ENCODE data around the gene ZER1.

The ZER1 gene

GRCh38 chr9:128773049-128773448 lies 1.3 kb upstream of the ZER1 start:
- H3K4me3 ChIP-seq (ENCODE audit: low read depth, low read length): no peak overlapping the region
- TF ChIP-seq, protein P1, sequence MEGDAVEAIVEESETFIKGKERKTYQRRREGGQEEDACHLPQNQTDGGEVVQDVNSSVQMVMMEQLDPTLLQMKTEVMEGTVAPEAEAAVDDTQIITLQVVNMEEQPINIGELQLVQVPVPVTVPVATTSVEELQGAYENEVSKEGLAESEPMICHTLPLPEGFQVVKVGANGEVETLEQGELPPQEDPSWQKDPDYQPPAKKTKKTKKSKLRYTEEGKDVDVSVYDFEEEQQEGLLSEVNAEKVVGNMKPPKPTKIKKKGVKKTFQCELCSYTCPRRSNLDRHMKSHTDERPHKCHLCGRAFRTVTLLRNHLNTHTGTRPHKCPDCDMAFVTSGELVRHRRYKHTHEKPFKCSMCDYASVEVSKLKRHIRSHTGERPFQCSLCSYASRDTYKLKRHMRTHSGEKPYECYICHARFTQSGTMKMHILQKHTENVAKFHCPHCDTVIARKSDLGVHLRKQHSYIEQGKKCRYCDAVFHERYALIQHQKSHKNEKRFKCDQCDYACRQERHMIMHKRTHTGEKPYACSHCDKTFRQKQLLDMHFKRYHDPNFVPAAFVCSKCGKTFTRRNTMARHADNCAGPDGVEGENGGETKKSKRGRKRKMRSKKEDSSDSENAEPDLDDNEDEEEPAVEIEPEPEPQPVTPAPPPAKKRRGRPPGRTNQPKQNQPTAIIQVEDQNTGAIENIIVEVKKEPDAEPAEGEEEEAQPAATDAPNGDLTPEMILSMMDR (IDR thresholded peaks at IDR 0.05; ENCODE audit: borderline replicate concordance, insufficient read depth, low read depth, low read length): no peak

- H3K4me3 ChIP-seq (ENCODE audit: low read depth, low read length): peak overlapping the region; percentile 71
- TF ChIP-seq, protein P1 (IDR thresholded peaks at IDR 0.05; ENCODE audit: borderline replicate concordance, insufficient read depth, low read depth, low read length): no peak
Measured at GRCh38 chr9:128771094-128771721, 519 bp downstream of the ZER1 start.

- TF ChIP-seq, protein P1 (IDR thresholded peaks at IDR 0.05; ENCODE audit: borderline replicate concordance, insufficient read depth, low read depth, low read length): no peak
- peak overlapping the region; percentile 71 for H3K4me3 ChIP-seq (ENCODE audit: low read depth, low read length)
Measured at GRCh38 chr9:128770286-128771030, 1.3 kb downstream of the ZER1 start.

DNA sequence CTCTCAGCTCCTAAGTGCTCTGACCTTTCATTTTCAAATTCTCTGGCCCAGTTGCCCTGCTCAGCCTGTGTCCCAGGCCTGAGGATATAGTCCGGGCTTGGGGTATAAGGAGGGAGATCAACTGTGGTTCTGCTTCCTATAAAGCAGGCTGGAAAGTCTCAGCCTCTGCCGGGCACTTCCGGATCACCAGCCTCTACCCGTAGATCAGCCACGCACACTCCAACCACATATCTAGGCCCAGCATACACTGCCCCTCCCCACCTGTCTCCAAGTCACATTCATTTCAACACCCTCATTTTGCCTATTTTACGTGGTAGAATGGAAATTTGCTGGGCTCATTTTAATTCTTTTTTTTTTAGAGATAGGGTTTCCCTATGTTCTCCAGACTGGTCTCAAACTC lies 3.1 kb downstream of the ZER1 start:
- TF ChIP-seq, protein P1 (IDR thresholded peaks at IDR 0.05; ENCODE audit: borderline replicate concordance, insufficient read depth, low read depth, low read length): no peak
- no peak overlapping the region for H3K4me3 ChIP-seq (ENCODE audit: low read depth, low read length)

GRCh38 chr9:128765499-128765898 lies 6.2 kb downstream of the ZER1 start:
- TF ChIP-seq, protein P1 (IDR thresholded peaks at IDR 0.05; ENCODE audit: borderline replicate concordance, insufficient read depth, low read depth, low read length): no peak
- H3K4me3 ChIP-seq (ENCODE audit: low read depth, low read length): no peak overlapping the region

- TF ChIP-seq, protein P1 (IDR thresholded peaks at IDR 0.05; ENCODE audit: borderline replicate concordance, insufficient read depth, low read depth, low read length): no peak
- no peak overlapping the region for H3K4me3 ChIP-seq (ENCODE audit: low read depth, low read length)
Measured at GRCh38 chr9:128764361-128764760, 7.4 kb downstream of the ZER1 start.

Measured in GM12875 (cell line).